RWPE2 (cell line): ENCODE measurements around the gene NKX1-1.

ENCODE experiments used
- ATAC-seq: fragments of 200-7000 bp; cut with Tn5 transposase; 3 replicates; pipeline ENCODE4 v1.9.1; 2021; ENCODE audit warnings: low read depth
- DNase-seq: peaks from one replicate; pipeline ENCODE4 v3.0.0-alpha.2; 2020; ENCODE audit warnings: low spot score
- H3K27ac ChIP-seq: fragments of 450-650 bp; 2 replicates; pipeline ENCODE4 v1.5.1; 2017; ENCODE audit warnings: mild to moderate bottlenecking; ENCODE audit not compliant: poor library complexity, severe bottlenecking
- H3K27me3 ChIP-seq: fragments of 250-450 bp; sonication (Bioruptor Pico); 2 replicates; pipeline ENCODE4 v1.5.1; 2021; ENCODE audit warnings: mild to moderate bottlenecking, moderate library complexity; ENCODE audit not compliant: insufficient read depth, poor library complexity, severe bottlenecking
- H3K36me3 ChIP-seq: fragments of 250-450 bp; sonication (Bioruptor Pico); 2 replicates; pipeline ENCODE4 v1.5.1; 2020; ENCODE audit warnings: low read depth, mild to moderate bottlenecking, moderate library complexity
- H3K4me1 ChIP-seq: fragments of 250-450 bp; sonication (Bioruptor Pico); 2 replicates; pipeline ENCODE4 v1.5.1; 2021; ENCODE audit warnings: mild to moderate bottlenecking, moderate library complexity; ENCODE audit not compliant: insufficient read depth, poor library complexity, severe bottlenecking
- H3K4me3 ChIP-seq: fragments of 250-450 bp; sonication (Bioruptor Pico); 2 replicates; pipeline ENCODE4 v1.5.1; 2021; ENCODE audit warnings: mild to moderate bottlenecking, moderate library complexity; ENCODE audit not compliant: severe bottlenecking
- H3K9me3 ChIP-seq: fragments of 250-450 bp; sonication (Bioruptor Pico); 2 replicates; pipeline ENCODE4 v1.5.1; 2021; ENCODE audit warnings: mild to moderate bottlenecking, moderate library complexity; ENCODE audit not compliant: severe bottlenecking
- CTCF ChIP-seq: fragments of 450-650 bp; IDR thresholded peaks from one replicate; pipeline ENCODE4 v1.5.1; 2017; ENCODE audit warnings: mild to moderate bottlenecking, moderate library complexity; ENCODE audit not compliant: poor library complexity, severe bottlenecking

NKX1-1 gene

DNA sequence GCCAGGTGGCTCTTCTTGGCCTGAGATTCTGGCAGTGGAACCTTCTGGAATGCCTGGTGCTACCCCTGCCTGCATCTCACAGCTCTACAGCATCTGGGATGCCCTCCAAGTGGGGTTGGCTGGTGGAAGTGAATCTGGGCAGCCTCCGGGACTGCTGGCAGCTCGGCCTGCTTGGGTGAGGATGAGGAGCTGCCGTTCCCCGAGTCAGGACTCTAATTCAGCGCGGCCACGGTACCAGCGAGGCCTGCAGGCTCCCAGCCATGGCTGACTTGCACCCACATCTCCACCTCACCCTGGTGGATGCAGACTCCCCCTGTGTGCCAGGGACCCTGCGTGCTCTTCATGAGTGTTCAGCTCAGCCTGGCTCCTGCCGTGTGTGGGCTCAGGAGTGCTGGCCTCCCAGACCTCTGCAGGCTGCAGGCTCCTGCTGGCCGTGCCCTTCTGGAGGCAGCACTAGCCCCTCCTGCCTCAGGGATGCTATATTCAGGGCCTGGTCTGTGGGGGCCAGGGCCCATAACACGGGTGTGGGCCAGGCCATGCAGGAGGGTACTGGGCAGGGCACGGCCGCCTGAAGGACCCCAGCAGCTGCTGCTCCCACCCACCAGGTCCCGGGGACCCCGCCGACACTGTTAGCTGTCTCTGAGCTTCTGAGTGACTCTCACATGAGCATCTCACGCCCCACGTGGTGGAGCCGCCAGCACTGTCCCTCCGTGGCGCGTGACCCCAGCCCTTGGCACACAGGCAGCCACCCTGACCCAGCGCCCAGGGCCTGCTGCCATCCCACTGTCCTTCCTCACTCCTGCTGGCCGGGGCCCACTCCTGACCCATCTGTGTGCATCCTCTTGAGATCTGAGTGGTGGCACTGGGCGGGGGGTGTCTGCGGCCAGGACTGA, 48.6 kb downstream of the NKX1-1 start:
- no peak for TF ChIP-seq CTCF

GRCh38 chr4:1356181-1356998, 49.9 kb downstream of the NKX1-1 start:
- Histone ChIP-seq H3K27ac (no peak overlapping the region), H3K9me3 (no peaks in the 10 kb centered on the region), H3K36me3 (peaks cover 36% of the 10 kb centered on the region), H3K4me1 (no peaks in the 10 kb centered on the region), H3K4me3 (no peak overlapping the region), H3K27me3 (no peaks in the 10 kb centered on the region)
- TF ChIP-seq CTCF = peak; percentile 72
- ATAC-seq (no peak), DNase-seq (no peak)

More for the DNA sequence above, 48.6 kb downstream of the NKX1-1 start:
- H3K27me3 ChIP-seq = no peaks in the 10 kb centered on the region
- H3K9me3 ChIP-seq = no peaks in the 10 kb centered on the region
- DNase-seq = no peak
- H3K4me1 ChIP-seq = no peaks in the 10 kb centered on the region
- peaks cover 30% of the 10 kb centered on the region for H3K36me3 ChIP-seq
- no peak for ATAC-seq
- H3K27ac ChIP-seq = no peak overlapping the region
- no peak overlapping the region for H3K4me3 ChIP-seq

DNA sequence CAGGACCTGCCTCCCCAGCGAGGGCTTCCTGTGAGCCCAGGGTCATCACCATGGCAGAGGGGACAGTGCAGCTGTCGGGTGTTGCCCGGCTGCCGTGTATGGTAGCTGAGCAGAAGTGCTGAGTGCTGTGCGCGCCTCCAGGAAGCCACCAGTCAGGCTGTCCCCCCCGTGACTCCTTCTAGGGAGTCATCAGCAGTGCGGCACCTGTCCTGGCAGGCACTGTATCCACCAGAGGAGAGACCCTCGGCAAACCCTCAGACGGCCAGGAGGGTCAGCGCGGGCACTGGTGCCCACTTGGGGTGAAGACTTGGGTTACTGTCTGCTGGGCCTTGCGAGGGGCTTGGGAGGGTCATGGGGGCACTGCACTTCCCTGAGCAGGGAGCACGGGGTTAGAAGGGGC, 50.9 kb downstream of the NKX1-1 start:
- Histone ChIP-seq H3K36me3 (peaks cover 36% of the 10 kb centered on the region), H3K4me3 (no peak overlapping the region), H3K27me3 (no peaks in the 10 kb centered on the region), H3K9me3 (no peaks in the 10 kb centered on the region), H3K4me1 (no peaks in the 10 kb centered on the region), H3K27ac (no peak overlapping the region)
- ATAC-seq (no peak), DNase-seq (no peak)
- TF ChIP-seq CTCF = no peak

DNA sequence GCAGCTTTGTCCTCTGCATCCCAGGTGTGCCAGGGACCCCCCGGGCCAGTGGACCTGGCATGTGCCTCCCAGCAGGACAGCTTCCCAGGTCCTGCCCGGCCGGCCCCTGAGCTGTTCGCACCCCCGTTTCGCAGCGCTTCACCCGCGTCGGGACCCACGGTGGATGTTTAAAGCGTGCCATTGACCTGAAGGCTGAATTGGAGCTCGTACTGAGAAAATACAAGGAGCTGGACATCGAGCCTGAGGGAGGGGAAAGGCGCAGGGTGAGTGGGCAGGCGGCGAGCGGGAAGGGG, 51.3 kb downstream of the NKX1-1 start:
- no peak for TF ChIP-seq CTCF
- ATAC-seq (no peak), DNase-seq (no peak)
- peaks cover 36% of the 10 kb centered on the region for H3K36me3 ChIP-seq
- H3K27me3 ChIP-seq = no peaks in the 10 kb centered on the region
- H3K27ac ChIP-seq = no peak overlapping the region
- no peaks in the 10 kb centered on the region for H3K4me1 ChIP-seq
- H3K9me3 ChIP-seq = no peaks in the 10 kb centered on the region
- no peak overlapping the region for H3K4me3 ChIP-seq
